Ascending aorta (tissue), 2 donors: ENCODE measurements around the gene SALL1. TPM values are rescaled to one million over a fixed set of nuclear protein-coding genes. Genes with fewer than 3 reads are reported as not detected.

Experiments
- DNase-seq, 2 donors: peaks; one replicate each; pipeline ENCODE4 v3.0.0-alpha.2; 2019; ENCODE audit warnings: low spot score in 2 of 2
- H3K27ac ChIP-seq, 2 donors: fragments of 200-600 bp; sonication (generic); one replicate each; pipeline ENCODE4 v1.5.1; 2016 to 2017; ENCODE audit warnings: mild to moderate bottlenecking in 1 of 2
- H3K27me3 ChIP-seq: fragments of 200-600 bp; sonication (generic); one replicate; pipeline ENCODE4 v1.5.1; 2017
- H3K36me3 ChIP-seq, 2 donors: fragments of 200-600 bp; sonication (generic); one replicate each; pipeline ENCODE4 v1.5.1; 2016
- H3K4me1 ChIP-seq, 2 donors: fragments of 200-600 bp; sonication (generic); one replicate each; pipeline ENCODE4 v1.5.1; 2016 to 2017; ENCODE audit warnings: mild to moderate bottlenecking in 1 of 2
- H3K4me3 ChIP-seq, 2 donors: fragments of 200-600 bp; sonication (generic); one replicate each; pipeline ENCODE4 v1.5.1; 2016 to 2017; ENCODE audit warnings: mild to moderate bottlenecking in 1 of 2
- H3K9me3 ChIP-seq, 2 donors: fragments of 200-600 bp; sonication (generic); one replicate each; pipeline ENCODE4 v1.5.1; 2016
- intact Hi-C: fragments of 100-400 bp; cut with DNase I; formaldehyde crosslinking; loops from one replicate; pipeline ENCODE4 v1.15.1; 2023
- total RNA-seq: library from RNA; depleted of rRNA; stranded (reverse); fragments of >200 nt; gene quantifications from one replicate; pipeline ENCODE4 v1.1.0, GENCODE V29; 2016
- TF ChIP-seq, protein P1 (sequence below), 3 experiments: fragments of 200-600 bp in 2 of 3; fragments of 450-650 bp in 1 of 3; sonication (generic) in 2 of 3; IDR thresholded peaks; one replicate each; pipeline ENCODE4 v1.5.1; 2016 to 2019; ENCODE audit warnings: antibody characterized with exemption in 3 of 3, mild to moderate bottlenecking in 1 of 3, moderate library complexity in 1 of 3

SALL1 gene
- total RNA-seq, 1 donor from 2014 or later = not detected

- H3K4me1 ChIP-seq = peaks cover 6 to 7% of the 10 kb centered on the region in 2 donors
- no peak overlapping the region for H3K4me3 ChIP-seq
- H3K27me3 ChIP-seq = peaks cover 12% of the 10 kb centered on the region
- TF ChIP-seq, protein P1, sequence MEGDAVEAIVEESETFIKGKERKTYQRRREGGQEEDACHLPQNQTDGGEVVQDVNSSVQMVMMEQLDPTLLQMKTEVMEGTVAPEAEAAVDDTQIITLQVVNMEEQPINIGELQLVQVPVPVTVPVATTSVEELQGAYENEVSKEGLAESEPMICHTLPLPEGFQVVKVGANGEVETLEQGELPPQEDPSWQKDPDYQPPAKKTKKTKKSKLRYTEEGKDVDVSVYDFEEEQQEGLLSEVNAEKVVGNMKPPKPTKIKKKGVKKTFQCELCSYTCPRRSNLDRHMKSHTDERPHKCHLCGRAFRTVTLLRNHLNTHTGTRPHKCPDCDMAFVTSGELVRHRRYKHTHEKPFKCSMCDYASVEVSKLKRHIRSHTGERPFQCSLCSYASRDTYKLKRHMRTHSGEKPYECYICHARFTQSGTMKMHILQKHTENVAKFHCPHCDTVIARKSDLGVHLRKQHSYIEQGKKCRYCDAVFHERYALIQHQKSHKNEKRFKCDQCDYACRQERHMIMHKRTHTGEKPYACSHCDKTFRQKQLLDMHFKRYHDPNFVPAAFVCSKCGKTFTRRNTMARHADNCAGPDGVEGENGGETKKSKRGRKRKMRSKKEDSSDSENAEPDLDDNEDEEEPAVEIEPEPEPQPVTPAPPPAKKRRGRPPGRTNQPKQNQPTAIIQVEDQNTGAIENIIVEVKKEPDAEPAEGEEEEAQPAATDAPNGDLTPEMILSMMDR (IDR thresholded peaks at IDR 0.05) = no peak
- no peaks in the 10 kb centered on the region for H3K9me3 ChIP-seq
- H3K36me3 ChIP-seq = no peaks in the 10 kb centered on the region
- H3K27ac ChIP-seq = no peak overlapping the region
- no peak for DNase-seq
- intact Hi-C loops = no loop called here
Observed at GRCh38 chr16:51146256-51146924, 4.7 kb downstream of the SALL1 start.

DNA sequence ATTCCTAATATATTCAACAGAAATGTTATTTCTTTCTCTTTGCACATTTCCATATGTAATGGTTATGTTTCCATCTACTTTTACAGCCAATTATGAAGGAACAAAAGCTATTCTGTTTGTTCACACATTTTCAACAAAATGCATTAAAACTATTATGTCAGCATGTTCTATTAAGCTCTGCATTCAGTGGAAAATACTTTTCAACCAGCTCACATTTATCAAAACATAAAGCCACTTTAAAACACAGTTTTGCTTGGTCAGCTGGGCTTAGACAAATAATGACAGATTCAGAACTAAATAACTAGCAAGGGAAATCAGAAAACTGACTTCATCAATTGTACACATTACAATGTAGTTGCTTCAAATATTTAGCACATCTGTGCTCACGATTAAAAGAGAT, 6.9 kb downstream of the SALL1 start:
- Histone ChIP-seq H3K27me3 (no peaks in the 10 kb centered on the region), H3K4me3 (no peak overlapping the region), H3K27ac (no peak overlapping the region), H3K4me1 (no peaks in the 10 kb centered on the region), H3K9me3 (no peaks in the 10 kb centered on the region), H3K36me3 (no peaks in the 10 kb centered on the region)
- no peak for DNase-seq
- intact Hi-C loops = no loop called here
- TF ChIP-seq, protein P1 (IDR thresholded peaks at IDR 0.05) = no peak

DNA sequence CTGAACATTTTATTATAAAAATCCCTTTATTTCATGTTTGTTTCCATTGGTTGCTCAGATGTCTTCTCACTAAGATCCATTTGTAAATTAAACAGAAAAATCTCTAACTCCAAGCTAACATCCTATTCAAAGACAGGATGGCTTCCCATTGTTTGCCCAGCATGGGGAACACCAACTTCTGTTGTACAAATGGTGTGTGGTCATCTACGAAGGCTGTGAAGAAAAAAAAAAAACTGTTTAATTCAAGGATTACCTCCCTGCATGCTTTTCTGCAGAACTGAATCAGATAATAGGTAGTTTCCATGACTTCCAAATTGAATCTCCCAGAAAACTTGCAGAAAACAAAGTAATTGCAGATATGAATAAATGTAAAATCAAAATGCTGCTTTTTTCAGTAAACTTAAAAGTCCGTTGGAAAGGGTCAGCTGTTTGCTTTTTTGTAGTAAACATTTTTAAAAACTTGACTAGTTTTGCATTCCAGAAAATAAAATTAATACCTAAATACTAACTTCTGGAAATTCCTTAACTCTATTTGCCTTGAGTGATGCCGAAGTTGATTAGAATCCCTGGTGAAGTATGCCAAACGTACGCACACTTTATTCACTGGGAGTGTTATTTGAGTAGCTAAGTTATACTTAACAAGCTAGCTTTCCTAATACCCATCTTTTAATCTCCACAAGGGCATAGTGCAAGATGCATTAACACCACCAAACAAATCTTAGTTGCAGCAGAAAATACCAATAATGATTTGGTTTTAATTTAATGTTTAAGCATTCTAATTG, 7.7 kb downstream of the SALL1 start:
- TF ChIP-seq, protein P1 (IDR thresholded peaks at IDR 0.05) = no peak
- no peak overlapping the region for H3K27ac ChIP-seq
- no peak for DNase-seq
- H3K4me1 ChIP-seq = no peaks in the 10 kb centered on the region
- no peak overlapping the region for H3K4me3 ChIP-seq
- H3K9me3 ChIP-seq = no peaks in the 10 kb centered on the region
- intact Hi-C loops = no loop called here
- H3K36me3 ChIP-seq = no peaks in the 10 kb centered on the region
- no peaks in the 10 kb centered on the region for H3K27me3 ChIP-seq

DNA sequence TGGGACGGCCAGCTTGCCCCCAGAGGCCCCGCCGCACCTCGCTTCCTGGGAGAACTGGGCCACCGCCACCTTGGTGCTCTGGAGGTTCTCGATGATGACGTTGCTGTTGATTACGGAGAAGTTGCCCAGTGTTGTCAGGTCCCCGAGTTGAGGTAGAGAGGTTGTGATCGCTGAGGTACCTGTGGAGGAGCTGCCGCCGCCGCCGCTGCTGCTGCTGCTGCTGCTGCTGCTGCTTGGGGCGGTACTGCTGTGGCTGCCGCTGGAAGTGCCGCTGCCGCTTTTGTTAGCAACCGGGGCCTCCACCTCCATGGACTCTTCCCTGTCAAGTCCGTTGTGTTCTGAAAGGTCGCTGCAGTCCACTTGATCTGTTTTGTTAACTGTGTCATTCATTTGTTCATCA, 9.5 kb downstream of the SALL1 start:
- Histone ChIP-seq H3K27ac (no peak overlapping the region), H3K27me3 (no peaks in the 10 kb centered on the region), H3K9me3 (no peaks in the 10 kb centered on the region), H3K36me3 (no peaks in the 10 kb centered on the region), H3K4me3 (no peak overlapping the region), H3K4me1 (no peaks in the 10 kb centered on the region)
- TF ChIP-seq, protein P1 (IDR thresholded peaks at IDR 0.05) = no peak
- no peak for DNase-seq
- intact Hi-C loops = no loop called here

DNA sequence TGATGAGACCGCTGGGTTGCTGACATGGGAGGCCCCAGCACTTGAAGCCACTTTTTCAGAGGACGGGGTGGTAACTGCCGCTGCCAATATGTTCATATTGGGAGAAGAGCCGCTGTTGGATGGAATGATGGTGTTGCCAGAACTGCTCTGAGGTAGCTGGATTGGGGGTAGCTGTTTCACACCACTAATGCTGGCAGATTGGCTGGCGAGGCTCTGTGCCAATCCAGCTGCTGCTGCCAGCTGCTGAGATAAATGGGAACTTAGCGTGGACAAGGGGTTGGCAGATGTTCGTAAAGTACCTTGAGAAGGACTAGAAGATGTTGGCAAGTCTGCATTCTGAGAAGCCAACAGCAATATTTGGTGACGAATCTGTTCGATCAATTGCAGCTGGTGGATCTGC, 10.0 kb downstream of the SALL1 start:
- Histone ChIP-seq H3K4me1 (no peaks in the 10 kb centered on the region), H3K27me3 (no peaks in the 10 kb centered on the region), H3K36me3 (no peaks in the 10 kb centered on the region), H3K9me3 (no peaks in the 10 kb centered on the region), H3K27ac (no peak overlapping the region), H3K4me3 (no peak overlapping the region)
- TF ChIP-seq, protein P1 (IDR thresholded peaks at IDR 0.05) = no peak
- intact Hi-C loops = no loop called here
- no peak for DNase-seq
